ENCODE results near the gene TBPL2.

The TBPL2 gene

GRCh38 chr14:55382483-55382882, 57.9 kb downstream of the TBPL2 start:
- no peak overlapping the region for H3K4me3 ChIP-seq (ENCODE audit: low read depth, low read length)
- no peak overlapping the region for H3K27ac ChIP-seq (ENCODE audit: low read depth, low read length)
- peaks cover 66% of the 10 kb centered on the region for H3K36me3 ChIP-seq (ENCODE audit: control insufficient read depth, insufficient read depth, low read length)
- H3K9ac ChIP-seq (ENCODE audit: low read depth, low read length), result no peak overlapping the region
- H3K27me3 ChIP-seq (ENCODE audit: control insufficient read depth, insufficient read depth, low read length), result no peaks in the 10 kb centered on the region
- no peaks in the 10 kb centered on the region for H3K4me1 ChIP-seq (ENCODE audit: control insufficient read depth, insufficient read depth, low read length)
- H3K9me3 ChIP-seq (ENCODE audit: control insufficient read depth, insufficient read depth, low read length), result no peaks in the 10 kb centered on the region

GRCh38 chr14:55381561-55381960, 58.9 kb downstream of the TBPL2 start:
- Histone ChIP-seq H3K27me3 (ENCODE audit: control insufficient read depth, insufficient read depth, low read length) (no peaks in the 10 kb centered on the region), H3K4me1 (ENCODE audit: control insufficient read depth, insufficient read depth, low read length) (no peaks in the 10 kb centered on the region), H3K9ac (ENCODE audit: low read depth, low read length) (no peak overlapping the region), H3K4me3 (ENCODE audit: low read depth, low read length) (no peak overlapping the region), H3K36me3 (ENCODE audit: control insufficient read depth, insufficient read depth, low read length) (peaks cover 69% of the 10 kb centered on the region), H3K9me3 (ENCODE audit: control insufficient read depth, insufficient read depth, low read length) (no peaks in the 10 kb centered on the region), H3K27ac (ENCODE audit: low read depth, low read length) (no peak overlapping the region)

- Histone ChIP-seq H3K27me3 (ENCODE audit: control insufficient read depth, insufficient read depth, low read length) (no peaks in the 10 kb centered on the region), H3K9me3 (ENCODE audit: control insufficient read depth, insufficient read depth, low read length) (no peaks in the 10 kb centered on the region), H3K9ac (ENCODE audit: low read depth, low read length) (no peak overlapping the region), H3K4me1 (ENCODE audit: control insufficient read depth, insufficient read depth, low read length) (no peaks in the 10 kb centered on the region), H3K36me3 (ENCODE audit: control insufficient read depth, insufficient read depth, low read length) (peaks cover 69% of the 10 kb centered on the region), H3K27ac (ENCODE audit: low read depth, low read length) (no peak overlapping the region), H3K4me3 (ENCODE audit: low read depth, low read length) (no peak overlapping the region)
Observed at GRCh38 chr14:55381040-55381439, 59.4 kb downstream of the TBPL2 start.

GRCh38 chr14:55377236-55377635, 63.2 kb downstream of the TBPL2 start:
- Histone ChIP-seq H3K9me3 (ENCODE audit: control insufficient read depth, insufficient read depth, low read length) (no peaks in the 10 kb centered on the region), H3K9ac (ENCODE audit: low read depth, low read length) (no peak overlapping the region), H3K36me3 (ENCODE audit: control insufficient read depth, insufficient read depth, low read length) (peaks cover 74% of the 10 kb centered on the region), H3K27me3 (ENCODE audit: control insufficient read depth, insufficient read depth, low read length) (no peaks in the 10 kb centered on the region), H3K4me3 (ENCODE audit: low read depth, low read length) (no peak overlapping the region), H3K4me1 (ENCODE audit: control insufficient read depth, insufficient read depth, low read length) (no peaks in the 10 kb centered on the region), H3K27ac (ENCODE audit: low read depth, low read length) (no peak overlapping the region)

- Histone ChIP-seq H3K27ac (ENCODE audit: low read depth, low read length) (no peak overlapping the region), H3K9me3 (ENCODE audit: control insufficient read depth, insufficient read depth, low read length) (no peaks in the 10 kb centered on the region), H3K9ac (ENCODE audit: low read depth, low read length) (no peak overlapping the region), H3K4me1 (ENCODE audit: control insufficient read depth, insufficient read depth, low read length) (no peaks in the 10 kb centered on the region), H3K4me3 (ENCODE audit: low read depth, low read length) (no peak overlapping the region), H3K27me3 (ENCODE audit: control insufficient read depth, insufficient read depth, low read length) (no peaks in the 10 kb centered on the region), H3K36me3 (ENCODE audit: control insufficient read depth, insufficient read depth, low read length) (peaks cover 53% of the 10 kb centered on the region)
Observed at GRCh38 chr14:55374771-55375170, 65.6 kb downstream of the TBPL2 start.

GRCh38 chr14:55373784-55374705, 66.4 kb downstream of the TBPL2 start:
- Histone ChIP-seq H3K9ac (ENCODE audit: low read depth, low read length) (no peak overlapping the region), H3K27ac (ENCODE audit: low read depth, low read length) (no peak overlapping the region), H3K9me3 (ENCODE audit: control insufficient read depth, insufficient read depth, low read length) (no peaks in the 10 kb centered on the region), H3K4me3 (ENCODE audit: low read depth, low read length) (no peak overlapping the region), H3K4me1 (ENCODE audit: control insufficient read depth, insufficient read depth, low read length) (no peaks in the 10 kb centered on the region), H3K36me3 (ENCODE audit: control insufficient read depth, insufficient read depth, low read length) (peaks cover 53% of the 10 kb centered on the region), H3K27me3 (ENCODE audit: control insufficient read depth, insufficient read depth, low read length) (no peaks in the 10 kb centered on the region)

- Histone ChIP-seq H3K27ac (ENCODE audit: low read depth, low read length) (no peak overlapping the region), H3K9ac (ENCODE audit: low read depth, low read length) (no peak overlapping the region), H3K4me1 (ENCODE audit: control insufficient read depth, insufficient read depth, low read length) (no peaks in the 10 kb centered on the region), H3K4me3 (ENCODE audit: low read depth, low read length) (no peak overlapping the region), H3K27me3 (ENCODE audit: control insufficient read depth, insufficient read depth, low read length) (no peaks in the 10 kb centered on the region), H3K9me3 (ENCODE audit: control insufficient read depth, insufficient read depth, low read length) (no peaks in the 10 kb centered on the region), H3K36me3 (ENCODE audit: control insufficient read depth, insufficient read depth, low read length) (peaks cover 52% of the 10 kb centered on the region)
Observed at GRCh38 chr14:55372825-55373224, 67.6 kb downstream of the TBPL2 start.

GRCh38 chr14:55372423-55372822, 68.0 kb downstream of the TBPL2 start:
- H3K9ac ChIP-seq (ENCODE audit: low read depth, low read length), result no peak overlapping the region
- H3K4me1 ChIP-seq (ENCODE audit: control insufficient read depth, insufficient read depth, low read length), result no peaks in the 10 kb centered on the region
- H3K9me3 ChIP-seq (ENCODE audit: control insufficient read depth, insufficient read depth, low read length), result no peaks in the 10 kb centered on the region
- H3K36me3 ChIP-seq (ENCODE audit: control insufficient read depth, insufficient read depth, low read length), result peaks cover 53% of the 10 kb centered on the region
- no peak overlapping the region for H3K27ac ChIP-seq (ENCODE audit: low read depth, low read length)
- no peaks in the 10 kb centered on the region for H3K27me3 ChIP-seq (ENCODE audit: control insufficient read depth, insufficient read depth, low read length)
- no peak overlapping the region for H3K4me3 ChIP-seq (ENCODE audit: low read depth, low read length)

- Histone ChIP-seq H3K4me3 (ENCODE audit: low read depth, low read length) (no peak overlapping the region), H3K9me3 (ENCODE audit: control insufficient read depth, insufficient read depth, low read length) (no peaks in the 10 kb centered on the region), H3K4me1 (ENCODE audit: control insufficient read depth, insufficient read depth, low read length) (no peaks in the 10 kb centered on the region), H3K27ac (ENCODE audit: low read depth, low read length) (no peak overlapping the region), H3K27me3 (ENCODE audit: control insufficient read depth, insufficient read depth, low read length) (no peaks in the 10 kb centered on the region), H3K9ac (ENCODE audit: low read depth, low read length) (no peak overlapping the region), H3K36me3 (ENCODE audit: control insufficient read depth, insufficient read depth, low read length) (peaks cover 48% of the 10 kb centered on the region)
Observed at GRCh38 chr14:55370883-55371455, 69.4 kb downstream of the TBPL2 start.

GRCh38 chr14:55366271-55366670, 74.1 kb downstream of the TBPL2 start:
- no peak overlapping the region for H3K4me3 ChIP-seq (ENCODE audit: low read depth, low read length)
- no peak overlapping the region for H3K9ac ChIP-seq (ENCODE audit: low read depth, low read length)
- peaks cover 30% of the 10 kb centered on the region for H3K36me3 ChIP-seq (ENCODE audit: control insufficient read depth, insufficient read depth, low read length)
- no peaks in the 10 kb centered on the region for H3K9me3 ChIP-seq (ENCODE audit: control insufficient read depth, insufficient read depth, low read length)
- H3K27ac ChIP-seq (ENCODE audit: low read depth, low read length), result no peak overlapping the region
- H3K4me1 ChIP-seq (ENCODE audit: control insufficient read depth, insufficient read depth, low read length), result no peaks in the 10 kb centered on the region
- H3K27me3 ChIP-seq (ENCODE audit: control insufficient read depth, insufficient read depth, low read length), result no peaks in the 10 kb centered on the region
